ENCODE results near the gene HBS1L.

DNA sequence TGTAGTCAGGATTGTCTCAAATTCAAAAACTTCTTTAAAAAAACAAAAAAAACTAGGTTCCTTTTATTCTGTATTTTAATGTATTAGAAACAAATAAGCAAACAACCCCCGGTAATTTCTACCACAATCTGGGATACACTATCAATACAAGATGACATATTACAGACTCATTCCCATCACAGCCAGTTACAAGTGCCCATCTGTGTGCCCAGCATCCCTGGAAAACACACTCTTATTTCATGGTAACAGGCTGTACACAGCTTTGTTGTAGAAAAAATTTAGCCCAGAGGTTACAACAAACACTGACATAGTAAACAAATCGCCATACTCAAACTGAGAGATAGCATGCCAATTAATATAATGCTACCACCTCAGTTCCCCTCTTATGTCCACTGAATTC lies 16.3 kb downstream of the HBS1L start:
- TF ChIP-seq, protein P1, sequence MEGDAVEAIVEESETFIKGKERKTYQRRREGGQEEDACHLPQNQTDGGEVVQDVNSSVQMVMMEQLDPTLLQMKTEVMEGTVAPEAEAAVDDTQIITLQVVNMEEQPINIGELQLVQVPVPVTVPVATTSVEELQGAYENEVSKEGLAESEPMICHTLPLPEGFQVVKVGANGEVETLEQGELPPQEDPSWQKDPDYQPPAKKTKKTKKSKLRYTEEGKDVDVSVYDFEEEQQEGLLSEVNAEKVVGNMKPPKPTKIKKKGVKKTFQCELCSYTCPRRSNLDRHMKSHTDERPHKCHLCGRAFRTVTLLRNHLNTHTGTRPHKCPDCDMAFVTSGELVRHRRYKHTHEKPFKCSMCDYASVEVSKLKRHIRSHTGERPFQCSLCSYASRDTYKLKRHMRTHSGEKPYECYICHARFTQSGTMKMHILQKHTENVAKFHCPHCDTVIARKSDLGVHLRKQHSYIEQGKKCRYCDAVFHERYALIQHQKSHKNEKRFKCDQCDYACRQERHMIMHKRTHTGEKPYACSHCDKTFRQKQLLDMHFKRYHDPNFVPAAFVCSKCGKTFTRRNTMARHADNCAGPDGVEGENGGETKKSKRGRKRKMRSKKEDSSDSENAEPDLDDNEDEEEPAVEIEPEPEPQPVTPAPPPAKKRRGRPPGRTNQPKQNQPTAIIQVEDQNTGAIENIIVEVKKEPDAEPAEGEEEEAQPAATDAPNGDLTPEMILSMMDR (IDR thresholded peaks at IDR 0.05) = no peak
- TF ChIP-seq POLR2A (IDR thresholded peaks at IDR 0.05) = no peak
